Fibroblast of gingiva (primary cell): Measurements from ENCODE around the gene OPN5.

Experiments
- DNase-seq: peaks from one replicate; pipeline ENCODE4 v3.0.0-alpha.2; 2011; ENCODE audit warnings: low read depth

The OPN5 gene

DNA sequence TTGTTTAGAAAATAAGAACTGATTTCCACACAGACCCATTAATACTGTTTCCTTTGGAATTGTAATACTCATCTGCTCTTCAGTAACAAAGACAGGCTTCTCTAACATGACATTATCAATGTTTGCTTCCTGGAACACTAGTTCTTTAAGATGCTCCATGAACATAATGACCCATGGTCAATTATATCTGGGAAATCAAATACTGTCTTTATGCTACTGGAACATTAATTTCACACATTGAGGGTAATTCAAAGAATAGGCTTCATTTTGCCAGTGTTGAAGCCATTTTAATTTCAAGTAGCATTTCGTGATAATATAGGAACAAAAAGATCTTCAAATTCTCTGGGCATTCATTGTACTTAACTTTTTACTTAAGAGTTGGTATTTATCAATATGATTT is 80.9 kb downstream of the OPN5 start:
- DNase-seq = no peak

DNA sequence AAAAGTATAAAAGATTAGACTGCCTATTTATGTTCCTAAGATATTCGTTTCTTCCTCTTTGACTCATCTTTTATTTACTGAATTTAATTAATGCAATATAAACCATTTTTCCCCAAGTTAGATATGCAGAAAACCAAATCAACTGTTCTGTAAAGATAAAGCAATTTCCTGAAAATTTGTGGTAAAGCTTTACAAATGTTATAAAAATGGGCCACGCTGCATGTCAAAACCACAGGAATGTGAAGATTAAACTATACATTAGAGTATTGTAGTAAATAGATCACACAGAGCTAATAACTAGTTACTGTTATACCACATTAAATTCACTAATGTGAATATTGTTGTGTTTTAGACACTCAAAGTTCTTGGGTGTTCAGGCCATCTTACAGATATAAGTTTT is 83.4 kb downstream of the OPN5 start:
- no peak for DNase-seq

DNA sequence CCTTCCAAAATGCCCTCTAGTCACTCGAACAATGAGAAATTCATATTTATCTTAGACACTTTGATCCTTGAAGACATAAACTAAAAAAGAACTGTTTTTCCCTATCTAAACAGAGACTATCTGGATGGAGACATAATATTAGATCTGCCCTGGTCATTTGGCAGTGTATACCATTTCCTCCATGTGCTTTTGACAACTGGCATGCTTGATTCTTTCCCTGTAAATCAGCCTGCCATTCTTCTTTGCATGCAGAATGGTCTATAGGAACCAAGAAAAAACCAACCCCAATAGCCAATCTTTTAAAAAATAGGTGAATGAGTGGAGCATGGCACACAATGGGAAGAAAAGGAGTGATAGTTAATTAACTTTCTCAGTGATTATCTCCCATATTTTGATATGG is 93.8 kb downstream of the OPN5 start:
- DNase-seq = no peak
